HUDEP-2 (cell line): ENCODE data around the gene SLC39A2.
A peak's percentile ranks its signal among the peaks of the same experiment; 100 is the strongest.
"Not testable (repeated sequence)": the region's sequence is repeated elsewhere in the genome, so short reads cannot be mapped to it uniquely, and the experiment has no call there.

ENCODE experiments used
- DNase-seq, 76 experiments: peaks; one replicate each; lab custom pipeline; 2025; ENCODE audit not compliant: unreplicated experiment in 76 of 76; lab: John Stamatoyannopoulos, UW

SLC39A2 gene

GRCh38 chr14:21024585-21025370, 25.7 kb downstream of the SLC39A2 start, which contains the start of gene NDRG2:
Gene NDRG2, minus strand, starts transcription at chr14:21025061. Its CDS starts 1,746 bp downstream, at chr14:21023315.
- DNase-seq, result peak in 11 of 76 experiments; percentile 7 to 34 (median 20)

- DNase-seq, result no peak
Observed at GRCh38 chr14:21025371-21026273, 26.5 kb downstream of the SLC39A2 start.

DNA sequence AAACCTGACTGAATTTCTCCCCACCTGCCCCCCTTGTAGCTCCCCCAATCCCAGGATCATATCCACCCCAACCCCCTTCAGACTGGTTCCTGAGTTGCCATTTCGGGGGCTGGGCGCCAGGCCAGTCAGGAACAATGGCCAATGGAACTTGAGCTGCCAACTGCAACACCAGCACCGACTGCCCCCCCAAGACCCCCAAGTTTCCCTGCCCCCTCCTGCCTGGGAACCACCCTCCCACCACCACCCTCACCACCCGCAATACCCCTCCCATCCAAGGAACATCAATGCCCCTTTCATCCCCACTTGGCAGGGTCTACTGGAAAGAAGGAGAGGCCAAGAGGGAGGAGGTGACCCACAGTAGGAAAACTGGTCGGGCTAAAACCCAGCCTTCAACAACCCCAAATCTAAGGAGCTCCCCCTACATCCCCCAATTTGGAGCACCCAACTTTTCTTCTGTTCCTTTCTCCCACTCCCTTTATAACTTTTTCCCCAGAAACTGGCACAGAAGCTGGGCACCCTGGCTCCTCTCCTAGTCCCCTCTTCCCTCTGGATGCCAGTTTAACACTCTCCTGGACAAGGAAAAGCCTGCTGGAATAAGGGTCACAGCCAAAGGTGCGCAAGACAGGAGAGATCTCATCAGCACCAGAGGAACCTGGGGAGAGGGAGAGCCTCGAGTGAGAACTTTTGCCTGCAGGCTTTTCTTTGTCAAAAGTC, 27.3 kb downstream of the SLC39A2 start:
- DNase-seq, result no peak

DNA sequence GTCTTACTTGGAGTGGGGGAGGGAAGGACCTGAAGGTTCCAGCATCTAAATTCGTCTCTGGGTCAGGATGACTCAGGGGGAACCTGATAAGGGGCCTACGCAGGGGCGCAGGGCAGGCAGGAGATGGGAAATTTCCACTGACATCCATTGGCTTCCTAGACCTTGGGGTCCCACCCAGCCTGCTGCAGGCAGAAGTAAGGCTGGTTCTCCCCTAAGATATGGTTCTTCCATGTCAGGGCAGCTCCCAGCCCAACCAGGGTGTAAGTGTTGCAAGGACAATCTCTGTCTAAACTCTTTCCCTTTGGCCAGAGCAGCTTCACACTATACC, 27.9 kb downstream of the SLC39A2 start:
- no peak for DNase-seq

- DNase-seq, result no peak
Observed at GRCh38 chr14:21029917-21030316, 30.8 kb downstream of the SLC39A2 start, which contains the start of gene TPPP2. Gene TPPP2, plus strand, starts transcription at chr14:21030217. Its CDS starts 365 bp downstream, at chr14:21030582.

DNA sequence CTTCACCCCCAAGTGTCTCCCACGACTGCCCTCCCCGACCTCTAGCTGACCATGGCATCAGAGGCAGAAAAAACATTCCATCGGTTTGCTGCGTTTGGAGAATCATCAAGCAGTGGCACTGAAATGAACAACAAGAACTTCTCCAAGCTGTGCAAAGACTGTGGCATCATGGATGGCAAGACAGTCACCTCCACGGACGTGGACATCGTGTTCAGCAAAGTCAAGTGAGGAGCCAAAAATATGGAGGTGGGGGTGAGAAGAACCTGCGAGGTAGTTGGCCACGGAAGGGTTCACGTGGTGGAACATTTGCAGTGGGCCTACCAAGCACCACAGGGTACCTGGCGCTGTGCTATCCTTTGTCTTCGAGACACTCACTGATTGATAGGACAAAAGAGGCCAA, 31.4 kb downstream of the SLC39A2 start:
- no peak for DNase-seq

GRCh38 chr14:21032326-21033132, 33.4 kb downstream of the SLC39A2 start:
- DNase-seq, result no peak

- DNase-seq, result no peak
Observed at GRCh38 chr14:21033133-21033698, 34.1 kb downstream of the SLC39A2 start.

DNA sequence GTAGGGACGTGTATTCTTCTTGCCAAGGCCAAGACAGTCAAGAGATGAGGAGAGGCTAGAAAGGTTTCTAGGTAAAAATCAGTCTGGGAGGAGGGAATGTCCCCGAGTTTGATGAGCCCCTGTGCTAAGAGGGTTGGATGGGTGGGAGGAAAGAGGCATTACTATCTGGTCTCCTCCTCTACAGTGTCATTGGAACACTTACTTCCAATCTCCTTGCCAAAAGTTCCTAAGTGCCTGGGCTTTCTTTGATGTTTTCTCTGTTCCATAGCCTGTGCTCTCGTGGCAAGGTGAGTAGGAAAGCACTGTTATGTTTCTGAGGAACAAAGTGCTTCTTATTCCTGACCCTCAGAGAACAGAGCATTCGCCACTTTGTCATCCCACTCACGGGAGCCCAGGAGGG, 35.6 kb downstream of the SLC39A2 start, which contains the start of gene RNASE13:
Gene RNASE13 (minus strand): TSS at position 101 of the 400 bp plus-strand sequence. CDS start 519 bp downstream, outside the sequence.
- DNase-seq, result no peak

GRCh38 chr14:21036751-21037150, 37.7 kb downstream of the SLC39A2 start:
- DNase-seq, result no peak

GRCh38 chr14:21037156-21037555, 38.1 kb downstream of the SLC39A2 start:
- DNase-seq, result no peak

DNA sequence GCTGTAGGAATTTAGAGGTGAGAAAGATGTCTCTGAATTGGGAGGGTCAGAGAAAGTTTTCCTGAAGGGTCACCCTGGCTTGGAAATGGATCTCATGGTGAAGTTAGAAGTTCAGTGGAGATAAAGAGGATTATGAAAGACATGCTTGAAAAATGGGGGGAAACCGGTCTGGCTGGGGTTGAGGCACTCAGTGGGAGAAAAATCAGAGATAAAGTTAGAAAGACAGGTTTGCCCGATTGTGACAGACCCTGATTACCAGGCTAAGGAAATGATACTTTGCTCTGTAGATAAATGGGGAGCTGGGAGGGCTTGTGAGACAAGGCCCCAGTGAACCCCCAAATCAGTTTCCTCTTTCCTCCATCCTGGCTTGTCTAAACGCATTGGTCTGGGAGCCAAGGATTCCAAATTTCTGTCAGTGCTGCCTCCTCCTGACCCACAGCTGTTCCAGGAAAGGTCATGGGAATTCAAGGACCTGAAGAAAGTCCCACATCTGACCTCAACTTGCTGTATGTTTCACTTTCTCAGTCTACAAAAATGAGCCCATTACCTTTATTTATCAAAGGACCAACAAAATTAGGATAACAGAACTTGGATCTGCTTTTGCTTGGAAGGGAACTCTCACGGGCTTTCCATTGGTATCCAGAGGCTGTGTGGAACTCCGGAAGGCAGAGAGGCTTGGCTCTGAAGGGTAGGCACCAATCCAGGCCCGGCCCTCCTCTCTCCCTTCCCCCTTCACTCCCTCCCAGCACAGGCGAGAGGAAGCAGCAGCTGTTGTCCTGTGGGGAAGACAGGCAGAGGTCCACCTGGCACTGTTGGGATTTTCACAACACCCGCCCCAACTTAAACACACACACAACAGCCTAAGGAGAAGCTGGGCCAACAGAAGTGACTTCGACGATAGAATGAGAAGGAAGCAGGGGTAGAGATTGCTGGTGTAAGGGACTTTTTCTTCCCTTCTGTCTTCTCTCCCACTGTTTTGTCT, 39.6 kb downstream of the SLC39A2 start:
- DNase-seq, result no peak

GRCh38 chr14:21039585-21040369, 40.7 kb downstream of the SLC39A2 start:
- DNase-seq, result peak in 32 of 76 experiments; percentile 5 to 54 (median 18)

DNA sequence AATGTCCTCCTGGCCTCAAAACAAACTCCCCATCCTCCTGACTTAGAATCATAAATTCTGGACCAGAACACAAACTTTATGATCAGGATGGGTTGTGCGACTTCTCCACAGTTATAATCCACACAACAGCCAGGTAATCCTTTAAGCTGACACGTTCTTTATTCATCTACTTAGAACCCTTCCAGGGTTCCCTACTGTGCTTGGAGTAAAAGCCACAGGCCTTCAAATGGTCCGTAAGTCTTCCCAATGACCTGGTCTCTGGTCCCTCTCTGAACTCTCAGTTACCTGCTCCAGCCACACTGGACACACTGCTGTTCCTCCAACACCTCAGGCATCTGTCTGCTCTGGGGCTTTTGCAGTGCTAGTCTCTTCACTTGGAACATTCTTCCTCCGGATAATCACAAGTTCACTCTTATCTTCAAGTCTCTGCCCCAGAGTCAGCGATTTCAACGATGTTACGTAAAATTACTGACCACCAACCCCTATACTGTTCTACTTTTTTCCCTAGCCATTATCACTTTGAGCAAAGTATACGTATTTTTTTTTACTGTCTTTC, 41.4 kb downstream of the SLC39A2 start:
- no peak for DNase-seq

DNA sequence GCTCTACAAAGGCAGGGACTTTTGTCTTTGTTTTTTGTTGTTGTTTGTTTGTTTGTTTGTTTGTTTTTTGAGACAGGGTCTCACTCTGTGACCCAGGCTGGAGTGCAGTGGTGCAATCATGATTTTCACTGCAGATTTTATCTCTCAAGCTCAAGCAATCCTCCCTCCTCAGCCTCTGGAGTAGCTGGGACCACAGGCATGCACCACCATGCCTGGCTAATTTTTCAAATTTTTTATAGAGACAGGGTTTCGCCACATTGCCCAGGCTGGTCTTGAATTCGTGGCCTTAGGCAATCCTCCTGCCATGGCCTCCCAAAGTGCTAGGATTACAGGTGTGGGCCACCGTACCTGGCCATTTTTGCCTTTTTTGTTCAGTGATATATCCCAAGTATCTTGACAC, 41.8 kb downstream of the SLC39A2 start:
- not testable (repeated sequence) for DNase-seq

DNA sequence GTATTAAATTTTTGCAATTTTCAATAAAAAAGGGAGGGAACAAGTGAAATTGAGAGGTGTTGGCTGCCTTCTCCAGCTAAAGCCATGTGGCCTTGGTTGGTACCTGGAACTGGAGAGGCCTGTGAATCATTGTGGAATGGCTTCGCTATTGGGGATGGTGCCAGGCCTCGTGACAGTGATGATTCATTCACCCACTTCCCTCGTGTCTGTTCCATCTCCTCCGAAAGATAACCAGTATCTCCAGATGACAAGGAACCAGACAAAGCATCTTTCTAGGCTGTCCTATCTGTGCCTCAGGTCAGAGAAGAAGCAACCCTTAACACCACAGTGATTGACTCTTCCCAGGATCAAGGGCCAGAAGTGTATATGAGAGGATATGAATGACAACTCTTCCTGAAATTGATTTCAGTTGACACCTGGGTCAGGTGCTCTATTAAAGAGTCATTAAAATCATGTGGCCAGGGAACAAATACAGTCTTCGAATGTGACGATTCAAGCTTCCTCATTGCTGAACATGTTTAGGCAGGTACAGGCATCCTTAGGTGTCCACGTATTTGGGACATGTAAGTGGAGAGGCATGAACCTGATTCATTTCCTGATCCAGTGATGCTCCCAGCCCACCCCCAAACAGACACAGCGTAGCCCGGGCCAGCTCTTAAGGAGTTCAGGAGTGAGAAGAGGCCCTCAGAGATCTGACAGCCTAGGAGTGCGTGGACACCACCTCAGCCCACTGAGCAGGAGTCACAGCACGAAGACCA, 42.8 kb downstream of the SLC39A2 start, which contains the start of gene RNASE7:
Gene RNASE7 (plus strand): TSS at position 687 of the 758 bp plus-strand sequence. CDS start 631 bp downstream, outside the sequence.
- DNase-seq, result peak in 53 of 76 experiments; percentile 5 to 72 (median 44)
